ENCODE data around the gene HMG20A.
A peak's percentile ranks its signal among the peaks of the same experiment; 100 is the strongest.
"Not testable (repeated sequence)": the region's sequence is repeated elsewhere in the genome, so short reads cannot be mapped to it uniquely, and the experiment has no call there.

Gene HMG20A

DNA sequence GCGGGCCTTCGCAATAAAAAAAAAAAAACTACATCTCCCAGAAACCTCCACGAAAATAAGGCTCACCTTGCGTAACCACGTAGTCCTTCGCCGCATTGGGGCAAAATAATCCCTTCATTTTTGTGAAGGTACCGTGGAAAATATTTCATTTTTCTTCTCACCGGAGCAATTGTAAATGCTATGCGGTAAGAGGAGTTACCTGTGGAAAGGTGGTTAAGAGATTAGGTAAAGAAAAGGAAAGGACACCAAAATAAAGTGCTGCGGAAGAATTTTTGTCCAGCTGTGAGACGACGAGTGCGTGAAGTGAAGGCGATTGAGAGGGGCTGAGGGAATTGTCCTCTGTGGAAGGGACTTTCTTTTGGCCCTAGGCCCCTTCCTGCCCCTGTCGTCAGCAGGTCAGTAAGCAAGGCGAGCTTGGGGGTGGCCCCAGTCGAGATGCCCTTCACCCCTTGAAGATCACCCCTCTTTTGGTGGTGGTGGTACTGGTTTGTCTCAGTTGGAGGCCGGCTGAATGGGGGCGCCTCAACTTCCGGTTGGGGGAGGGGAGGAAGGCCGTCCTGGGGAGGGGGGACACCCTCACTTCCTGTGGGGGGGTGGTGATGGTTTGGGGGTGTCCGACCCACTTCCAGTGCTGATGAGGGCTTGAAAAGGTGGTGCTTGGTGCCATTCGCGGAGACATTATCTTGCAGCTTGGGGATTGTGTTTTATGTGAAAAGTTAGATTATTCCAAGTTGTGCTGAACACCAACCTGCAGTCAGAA, at the start of gene HMG20A:
HMG20A (plus strand) TSS at position 279 of the 760 bp plus-strand sequence. CDS start 37,520 bp downstream, outside the sequence.
- DNase-seq (ENCODE audit: low read depth in 2 of 3, low spot score in 2 of 3): peak; percentile 29 to 49 (median 48)

DNA sequence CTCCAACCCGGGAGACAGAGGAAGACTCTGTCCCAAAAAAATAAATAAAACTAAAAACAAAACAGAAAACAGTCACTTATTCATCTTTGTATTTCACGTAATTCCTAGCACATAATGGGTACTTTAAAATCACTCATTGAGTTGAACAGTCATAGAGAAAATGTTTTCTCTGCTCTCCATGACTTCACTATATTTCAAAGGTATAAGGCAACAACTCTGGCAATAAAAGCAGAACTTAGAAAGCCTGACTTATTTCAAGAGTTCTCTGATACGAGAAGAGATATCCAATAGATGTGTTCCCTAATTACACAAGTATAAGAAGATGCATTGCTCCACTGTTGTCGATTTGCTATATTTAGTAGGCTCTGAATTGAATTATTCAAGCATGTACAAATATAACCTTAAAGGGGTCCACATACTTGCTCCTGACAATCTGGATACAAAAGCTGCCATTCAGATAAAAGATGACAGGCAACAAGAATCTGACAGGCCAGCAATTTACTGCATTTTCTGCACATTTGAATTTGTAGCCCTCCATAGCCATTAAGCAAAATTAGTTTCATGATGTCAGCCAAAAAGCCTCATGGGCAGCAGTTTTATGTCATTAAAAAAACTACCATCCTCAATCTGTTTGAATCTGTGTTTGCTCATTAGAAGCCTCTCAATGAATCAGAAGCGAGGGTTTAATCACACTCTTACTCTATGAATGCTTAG, 48.7 kb upstream of the HMG20A start:
- no peak for DNase-seq (ENCODE audit: low read depth in 2 of 3, low spot score in 2 of 3)

DNA sequence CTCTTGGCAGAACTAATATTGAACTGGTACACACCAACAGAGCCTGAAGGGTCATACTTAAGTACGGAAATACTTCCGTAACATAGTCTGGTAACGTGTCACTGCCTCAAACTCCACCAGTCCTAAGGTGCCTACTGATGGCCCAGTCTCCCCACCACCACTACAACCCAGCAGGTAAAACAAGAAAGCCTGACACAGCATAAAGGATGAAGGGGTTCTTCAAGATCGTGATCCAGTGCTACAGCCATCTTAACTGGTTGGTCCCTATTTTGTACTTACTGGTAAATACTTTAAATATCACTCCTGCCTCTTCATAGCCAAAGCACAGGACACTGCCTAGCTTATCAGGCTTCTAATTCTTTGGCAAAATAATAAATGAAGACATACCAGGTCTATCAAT, 47.2 kb upstream of the HMG20A start:
- no peak for DNase-seq (ENCODE audit: low read depth in 2 of 3, low spot score in 2 of 3)

DNA sequence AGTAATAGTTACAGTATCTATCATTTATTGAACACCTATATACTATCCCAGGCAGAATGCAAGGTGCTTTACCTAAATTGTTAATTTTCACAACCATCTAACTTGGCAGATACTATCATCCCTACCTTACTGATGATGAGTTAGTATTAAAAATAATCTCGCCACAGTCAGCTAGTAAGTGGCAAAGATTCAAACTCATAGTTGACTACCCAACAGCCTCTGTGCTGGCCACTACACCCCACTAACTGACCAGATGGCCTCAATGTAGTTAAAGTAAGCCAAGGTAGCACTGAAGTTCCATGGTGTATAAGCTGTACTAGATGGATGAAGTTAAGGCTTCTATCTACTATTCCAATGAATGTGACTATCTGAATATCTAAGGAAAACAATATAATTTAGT, 45.6 kb upstream of the HMG20A start:
- DNase-seq (ENCODE audit: low read depth in 2 of 3, low spot score in 2 of 3): no peak

- DNase-seq (ENCODE audit: low read depth in 2 of 3, low spot score in 2 of 3): no peak
Measured at GRCh38 chr15:77376770-77377169, 43.9 kb upstream of the HMG20A start.

- no peak for DNase-seq (ENCODE audit: low read depth in 2 of 3, low spot score in 2 of 3)
Measured at GRCh38 chr15:77380033-77380432, 40.7 kb upstream of the HMG20A start.

DNA sequence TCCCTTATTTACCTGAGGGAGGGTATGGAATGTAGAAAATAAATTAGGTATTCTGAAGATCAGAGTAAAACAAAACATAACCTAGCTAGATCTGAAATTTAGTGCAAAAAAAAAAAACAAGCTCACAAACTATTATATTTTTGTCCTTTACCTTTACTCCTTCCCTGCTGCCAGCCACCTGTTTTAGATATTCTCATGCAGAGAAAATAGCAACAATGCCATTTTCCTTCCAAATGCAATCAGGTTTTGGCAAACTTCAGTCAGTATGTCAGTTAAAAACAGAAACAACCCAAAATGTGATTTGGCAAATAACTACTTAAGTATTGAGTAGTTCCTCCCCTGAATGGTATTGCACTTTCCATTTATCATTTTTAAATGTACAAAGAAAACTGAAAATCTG, 36.6 kb upstream of the HMG20A start:
- DNase-seq (ENCODE audit: low read depth in 2 of 3, low spot score in 2 of 3): no peak

DNA sequence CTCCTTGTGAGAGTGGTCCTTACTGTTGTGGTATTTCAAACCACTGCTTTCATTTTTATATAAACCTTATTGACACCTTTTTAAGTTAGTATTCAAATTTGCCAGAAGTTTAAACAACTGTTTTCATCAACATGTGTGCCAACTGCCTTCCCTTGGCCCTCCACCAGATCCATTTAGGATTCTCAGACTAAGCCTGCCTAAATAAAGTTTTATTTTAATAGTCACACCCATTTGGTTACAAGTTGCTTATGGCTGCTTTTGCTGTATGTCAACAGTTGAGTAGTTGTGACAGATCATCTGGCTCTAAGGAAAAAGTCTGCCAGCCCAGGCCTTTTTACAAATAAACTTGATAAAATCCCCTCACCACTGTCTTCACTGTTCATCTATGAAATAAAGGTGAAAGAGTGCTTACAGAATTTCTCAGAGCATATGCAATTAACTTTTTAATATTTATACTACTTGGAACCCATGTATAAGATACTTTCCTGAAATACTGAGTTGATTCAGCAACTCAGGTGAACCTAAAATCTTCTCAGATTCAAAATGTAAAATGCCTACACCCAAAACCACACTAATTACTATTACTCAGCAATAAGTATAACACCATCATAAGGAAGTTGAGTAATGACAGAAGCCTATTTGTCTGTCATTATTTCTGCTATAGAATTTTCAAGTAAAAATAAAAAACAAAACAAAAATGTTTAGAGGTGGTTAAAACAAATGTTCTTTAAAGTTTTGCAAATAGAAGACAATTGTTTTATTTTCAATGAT, 35.9 kb upstream of the HMG20A start:
- DNase-seq (ENCODE audit: low read depth in 2 of 3, low spot score in 2 of 3): no peak

DNA sequence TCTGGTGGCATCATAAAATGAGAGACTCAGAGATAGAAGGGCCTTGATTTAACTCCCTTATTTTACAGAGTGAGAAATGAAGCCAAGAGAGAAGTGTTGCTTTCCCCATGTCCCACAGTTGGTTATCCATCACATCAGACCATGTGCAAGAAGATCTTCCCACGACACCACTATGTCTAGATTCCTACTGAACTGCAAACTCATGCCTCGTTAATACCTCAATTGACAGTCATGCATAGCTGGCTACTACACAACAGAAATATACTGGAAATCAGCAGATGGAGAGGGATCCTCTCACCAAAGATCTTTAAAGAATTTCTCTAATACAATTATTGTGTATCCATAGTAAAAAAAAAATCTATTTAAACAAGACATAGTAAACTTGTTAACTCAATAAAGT, 34.1 kb upstream of the HMG20A start:
- DNase-seq (ENCODE audit: low read depth in 2 of 3, low spot score in 2 of 3): no peak

DNA sequence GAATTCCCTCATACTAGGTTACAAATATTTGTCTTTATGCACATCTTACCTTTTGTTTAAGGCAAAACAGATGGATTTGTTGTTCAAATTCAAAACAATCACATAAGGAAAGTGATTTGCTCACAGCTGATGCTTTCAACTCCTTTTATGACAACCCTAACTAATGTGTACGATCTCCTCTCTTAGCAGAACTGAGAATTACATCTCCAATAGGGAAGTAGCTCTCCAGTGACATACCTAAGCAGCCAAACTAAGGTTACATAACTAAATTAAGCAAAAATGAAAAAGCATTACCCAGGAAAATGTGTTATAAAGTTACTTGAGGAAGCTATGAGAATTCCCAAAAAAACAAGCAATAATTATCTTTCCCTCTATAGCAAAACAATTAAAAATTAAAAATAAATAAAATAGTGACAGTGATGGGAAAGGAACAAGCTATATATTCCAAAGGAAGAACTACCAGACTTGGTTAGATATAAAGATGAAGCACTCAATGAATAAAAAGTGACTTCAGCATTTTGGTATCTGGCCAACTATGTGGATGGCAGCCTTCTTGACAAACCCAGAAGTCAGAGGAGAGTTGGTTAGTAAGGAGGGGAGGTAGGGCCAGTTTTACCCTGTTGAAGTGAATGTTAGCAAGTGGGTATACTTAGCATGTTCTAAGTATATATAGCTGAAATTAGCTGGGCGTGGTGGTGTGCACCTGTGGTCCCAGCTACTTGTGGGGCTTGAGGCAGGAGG, 33.2 kb upstream of the HMG20A start:
- no peak for DNase-seq (ENCODE audit: low read depth in 2 of 3, low spot score in 2 of 3)

- no peak for DNase-seq (ENCODE audit: low read depth in 2 of 3, low spot score in 2 of 3)
Measured at GRCh38 chr15:77391372-77391951, 29.2 kb upstream of the HMG20A start.

DNA sequence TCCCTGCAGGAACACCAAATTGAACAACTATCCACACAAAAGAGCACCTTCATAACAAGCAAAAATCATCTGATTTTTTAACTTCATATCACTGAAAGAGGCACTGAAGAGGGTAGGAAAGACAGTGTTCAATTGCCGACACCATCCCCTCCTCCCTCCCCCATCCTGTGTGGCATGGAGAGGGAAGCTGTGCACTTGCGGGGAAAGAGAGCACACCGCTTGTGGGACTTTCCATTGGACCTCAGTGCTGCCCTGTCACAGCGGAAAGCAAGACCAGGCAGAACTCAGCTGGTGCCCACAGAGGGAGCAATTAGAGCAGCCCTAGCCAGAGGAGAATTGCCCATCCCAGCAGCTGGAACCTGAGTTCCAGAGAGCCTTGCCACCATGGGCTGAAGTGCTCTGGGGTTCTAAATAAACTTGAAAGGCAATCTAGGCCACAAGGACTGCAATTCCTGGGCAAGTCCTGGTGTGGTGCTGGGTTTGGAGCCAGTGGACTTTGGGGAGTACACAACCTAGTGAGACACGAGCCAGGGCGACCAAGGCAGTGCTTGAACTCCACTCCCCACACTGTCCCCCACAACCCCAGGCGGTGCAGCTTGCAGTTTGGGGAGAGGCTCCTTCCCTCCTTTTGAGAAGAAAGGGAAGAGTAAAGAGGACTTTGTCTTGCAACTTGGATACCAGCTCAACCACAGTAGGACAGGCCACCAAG, 27.8 kb upstream of the HMG20A start:
- no peak for DNase-seq (ENCODE audit: low read depth in 2 of 3, low spot score in 2 of 3)

DNA sequence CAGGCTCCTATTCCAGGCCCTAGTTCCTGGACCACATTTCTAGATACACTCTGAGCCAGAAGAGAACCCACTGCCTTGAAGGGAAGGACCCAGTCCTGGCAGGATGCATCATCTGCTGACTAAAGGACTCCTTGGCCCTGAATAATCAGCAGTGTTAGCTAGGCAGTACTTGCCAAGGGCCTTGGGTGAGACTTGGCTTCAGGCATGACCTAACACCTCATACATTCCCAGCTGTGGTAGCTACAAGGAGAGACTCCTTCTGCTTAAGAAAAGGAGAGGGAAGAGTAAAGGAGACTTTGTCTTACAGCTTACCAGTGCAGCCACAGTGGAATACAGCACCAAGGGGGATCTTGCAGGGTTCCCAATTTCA, 27.2 kb upstream of the HMG20A start:
- no peak for DNase-seq (ENCODE audit: low read depth in 2 of 3, low spot score in 2 of 3)

- DNase-seq (ENCODE audit: low read depth in 2 of 3, low spot score in 2 of 3): no peak
Measured at GRCh38 chr15:77395013-77395774, 25.5 kb upstream of the HMG20A start.

DNA sequence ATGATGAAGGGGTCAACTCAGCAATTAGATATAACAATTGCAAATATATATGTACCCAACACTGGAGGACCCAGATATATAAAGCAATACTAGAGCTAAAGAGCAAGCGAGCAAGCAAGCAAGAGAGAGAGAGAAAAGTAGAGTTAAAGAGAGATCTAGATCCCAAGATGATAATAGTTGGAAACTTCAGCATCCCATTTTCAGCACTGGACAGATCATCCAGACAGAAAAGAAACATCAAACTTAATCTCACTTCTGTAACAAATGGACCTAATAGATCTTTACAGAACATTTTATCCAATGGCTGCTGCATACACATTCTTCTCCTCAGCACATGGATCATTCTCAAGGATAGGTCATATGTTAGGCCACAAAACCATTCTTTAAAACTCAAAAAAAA, 24.0 kb upstream of the HMG20A start:
- DNase-seq (ENCODE audit: low read depth in 2 of 3, low spot score in 2 of 3): no peak

- no peak for DNase-seq (ENCODE audit: low read depth in 2 of 3, low spot score in 2 of 3)
Measured at GRCh38 chr15:77398927-77399326, 21.8 kb upstream of the HMG20A start.

GRCh38 chr15:77400258-77400657, 20.4 kb upstream of the HMG20A start:
- no peak for DNase-seq (ENCODE audit: low read depth in 2 of 3, low spot score in 2 of 3)

DNA sequence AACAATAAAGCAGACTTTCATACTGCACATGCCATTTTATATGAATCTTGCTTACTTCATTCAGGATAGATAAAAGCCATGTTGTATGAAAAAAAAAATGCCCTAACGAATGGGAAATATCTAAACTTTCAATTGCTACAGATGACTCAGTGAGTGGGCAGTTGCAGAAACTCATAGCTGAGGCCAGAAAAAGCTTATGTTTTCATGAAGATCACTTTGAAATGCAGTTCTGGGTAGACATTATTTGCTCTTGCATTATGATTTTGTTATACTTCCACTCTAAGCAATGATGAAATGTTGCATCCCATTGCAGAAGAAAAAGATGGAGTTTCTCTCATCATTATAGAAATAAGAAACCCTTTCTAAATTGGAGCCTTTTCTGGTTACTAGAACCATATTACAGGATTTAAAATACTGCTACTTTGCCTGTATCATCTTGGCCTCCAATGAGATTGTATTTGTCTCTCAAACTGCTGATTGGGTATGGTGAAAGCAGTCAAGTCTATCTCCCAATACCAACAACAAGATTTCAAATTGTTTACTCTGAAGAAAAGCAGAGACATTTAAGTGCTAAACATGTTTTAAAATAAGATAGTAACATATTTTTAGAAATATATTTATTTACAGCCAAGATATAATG, 17.8 kb upstream of the HMG20A start:
- no peak for DNase-seq (ENCODE audit: low read depth in 2 of 3, low spot score in 2 of 3)

- DNase-seq (ENCODE audit: low read depth in 2 of 3, low spot score in 2 of 3): not testable (repeated sequence)
Measured at GRCh38 chr15:77406173-77406759, 14.4 kb upstream of the HMG20A start.
